ENCODE results near the gene SPRYD3. TPM values are rescaled to one million over a fixed set of nuclear protein-coding genes. Genes with fewer than 3 reads are reported as not detected.

Gene SPRYD3
- polyA plus RNA-seq (2011; rRNA removed) (15.4 and 17.6 TPM in 2 replicates), polyA minus RNA-seq (2011; rRNA and poly(A)+ RNA removed) (25.2 and 26.8 TPM in 2 replicates)

- DNase-seq (ENCODE audit: low read depth, low spot score) = peak; percentile 94
- Histone ChIP-seq H3K4me3 (ENCODE audit: low read depth, low read length) (peak within 1 kb of the TSS; percentile 69), H3K27me3 (ENCODE audit: control insufficient read depth, insufficient read depth, low read length) (no peaks in the 10 kb centered on the region), H3K9me3 (ENCODE audit: control insufficient read depth, insufficient read depth, low read length) (peaks cover 2% of the 10 kb centered on the region; the same call in 1 of the 2 replicates), H3K27ac (ENCODE audit: low read depth, low read length) (peak within 1 kb of the TSS; percentile 97)
- ChIA-PET POLR2A (interaction anchor here (0.5 to 3.1 kb wide), 28 partner anchors 9 to 1213 kb away, joined by 3 to 64 read pairs (median 4); partner anchors contain the start of genes CSAD, IGFBP6, PFDN5 and SOAT2), CTCF (interaction anchor here (0.6 to 3.5 kb wide), 7 partner anchors 14 to 242 kb away, joined by 3 to 31 read pairs (median 7); partner anchors contain the start of genes AAAS and IGFBP6)
- TF ChIP-seq CTCF (IDR thresholded peaks at IDR 0.05; ENCODE audit: low read depth, low read length) = no peak
These were observed at the start of gene SPRYD3 for GRCh38 chr12:53079226-53080117. TSS of gene SPRYD3 (minus strand) at chr12:53079390. CDS start at chr12:53079333, 57 bp downstream.

- Histone ChIP-seq H3K4me3 (ENCODE audit: low read depth, low read length) (no peak overlapping the region), H3K9me3 (ENCODE audit: control insufficient read depth, insufficient read depth, low read length) (no peaks in the 10 kb centered on the region; the same call in 1 of the 2 replicates), H3K27ac (ENCODE audit: low read depth, low read length) (no peak overlapping the region), H3K27me3 (ENCODE audit: control insufficient read depth, insufficient read depth, low read length) (peaks cover 8% of the 10 kb centered on the region)
- no peak for TF ChIP-seq CTCF (IDR thresholded peaks at IDR 0.05; ENCODE audit: low read depth, low read length)
- ChIA-PET CTCF (interaction anchor here (0.6 to 2.2 kb wide), 3 partner anchors 32 to 139 kb away, joined by 3 to 9 read pairs (median 3); no protein-coding TSS in a partner anchor), POLR2A (no interaction called here)
- no peak for DNase-seq (ENCODE audit: low read depth, low spot score)
These were observed 48.0 kb upstream of the SPRYD3 start for GRCh38 chr12:53127169-53127568.

- POLR2A ChIA-PET = no interaction called here
- CTCF ChIA-PET = no interaction called here
- Histone ChIP-seq H3K27ac (ENCODE audit: low read depth, low read length) (no peak overlapping the region), H3K4me3 (ENCODE audit: low read depth, low read length) (no peak overlapping the region), H3K27me3 (ENCODE audit: control insufficient read depth, insufficient read depth, low read length) (peaks cover 6% of the 10 kb centered on the region), H3K9me3 (ENCODE audit: control insufficient read depth, insufficient read depth, low read length) (no peaks in the 10 kb centered on the region; the same call in 1 of the 2 replicates)
- TF ChIP-seq CTCF (IDR thresholded peaks at IDR 0.05; ENCODE audit: low read depth, low read length) = no peak
- DNase-seq (ENCODE audit: low read depth, low spot score) = no peak
These were observed 45.1 kb upstream of the SPRYD3 start for GRCh38 chr12:53124352-53124723.

GRCh38 chr12:53123578-53124351 lies 44.6 kb upstream of the SPRYD3 start:
- Histone ChIP-seq H3K9me3 (ENCODE audit: control insufficient read depth, insufficient read depth, low read length) (no peaks in the 10 kb centered on the region; the same call in 1 of the 2 replicates), H3K4me3 (ENCODE audit: low read depth, low read length) (no peak overlapping the region), H3K27ac (ENCODE audit: low read depth, low read length) (no peak overlapping the region), H3K27me3 (ENCODE audit: control insufficient read depth, insufficient read depth, low read length) (peaks cover 2% of the 10 kb centered on the region)
- ChIA-PET POLR2A (no interaction called here), CTCF (no interaction called here)
- TF ChIP-seq CTCF (IDR thresholded peaks at IDR 0.05; ENCODE audit: low read depth, low read length) = no peak
- no peak for DNase-seq (ENCODE audit: low read depth, low spot score)

All from AG04450 (cell line).